NCI-H2107 treated with DMSO at 0.1 percent for 48 hours (cell line): ENCODE data around the gene GTF3C4.
A peak's percentile ranks its signal among the peaks of the same experiment; 100 is the strongest.

Source experiments
- DNase-seq: peaks from one replicate; lab custom pipeline; 2025; ENCODE audit not compliant: unreplicated experiment; lab: John Stamatoyannopoulos, UW

The GTF3C4 gene

GRCh38 chr9:132647355-132647754 lies 22.9 kb upstream of the GTF3C4 start:
- DNase-seq, result no peak

- no peak for DNase-seq
Measured at GRCh38 chr9:132647806-132648205, 22.5 kb upstream of the GTF3C4 start.

GRCh38 chr9:132648283-132648682 lies 22.0 kb upstream of the GTF3C4 start:
- DNase-seq, result no peak

GRCh38 chr9:132648685-132649084 lies 21.6 kb upstream of the GTF3C4 start:
- DNase-seq, result no peak

- no peak for DNase-seq
Measured at GRCh38 chr9:132651259-132651658, 19.0 kb upstream of the GTF3C4 start.

GRCh38 chr9:132656299-132656698 lies 14.0 kb upstream of the GTF3C4 start:
- no peak for DNase-seq

- DNase-seq, result no peak
Measured at GRCh38 chr9:132662152-132662945, 7.9 kb upstream of the GTF3C4 start.

- no peak for DNase-seq
Measured at GRCh38 chr9:132663117-132663516, 7.1 kb upstream of the GTF3C4 start.

- DNase-seq, result no peak
Measured at GRCh38 chr9:132663851-132664250, 6.4 kb upstream of the GTF3C4 start.

GRCh38 chr9:132669319-132669697 lies 956 bp upstream of the GTF3C4 start:
- DNase-seq, result no peak

- DNase-seq, result peak; percentile 32
Measured at GRCh38 chr9:132669698-132670456, 387 bp upstream of the GTF3C4 start, which contains the start of gene DDX31. Gene DDX31, minus strand, starts transcription at chr9:132669983. Its CDS starts 49 bp downstream, at chr9:132669934.

- DNase-seq, result no peak
Measured at GRCh38 chr9:132671620-132672412, 1.6 kb downstream of the GTF3C4 start.

- DNase-seq, result no peak
Measured at GRCh38 chr9:132672413-132672690, 2.1 kb downstream of the GTF3C4 start.

- no peak for DNase-seq
Measured at GRCh38 chr9:132673355-132673754, 3.1 kb downstream of the GTF3C4 start.

GRCh38 chr9:132674485-132674884 lies 4.2 kb downstream of the GTF3C4 start:
- no peak for DNase-seq

- DNase-seq, result no peak
Measured at GRCh38 chr9:132677976-132678375, 7.7 kb downstream of the GTF3C4 start.

- no peak for DNase-seq
Measured at GRCh38 chr9:132679946-132680625, 9.8 kb downstream of the GTF3C4 start.

- DNase-seq, result no peak
Measured at GRCh38 chr9:132681561-132681960, 11.3 kb downstream of the GTF3C4 start.

GRCh38 chr9:132683873-132684272 lies 13.6 kb downstream of the GTF3C4 start:
- DNase-seq, result no peak

- no peak for DNase-seq
Measured at GRCh38 chr9:132690696-132691095, 20.4 kb downstream of the GTF3C4 start.

- no peak for DNase-seq
Measured at GRCh38 chr9:132694144-132694543, 23.9 kb downstream of the GTF3C4 start.
